Upper lobe of left lung (tissue), 6 donors: ENCODE results near the gene CCDC159. TPM values are rescaled to one million over a fixed set of nuclear protein-coding genes. Genes with fewer than 3 reads are reported as not detected.

Experiments
- ATAC-seq, 2 donors: fragments of 200-7000 bp; cut with Tn5 transposase; one replicate each; pipeline ENCODE4 v1.9.1; 2022; ENCODE audit warnings: mild to moderate bottlenecking in 2 of 2, moderate library complexity in 2 of 2; ENCODE audit not compliant: low FRiP score in 2 of 2
- DNase-seq, 2 donors: peaks; one replicate each; pipeline ENCODE4 v3.0.0-alpha.2; 2019 to 2020
- H3K27ac ChIP-seq, 4 donors: fragments of 200-600 bp; sonication (generic); one replicate each; pipeline ENCODE4 v1.5.1; 2016 to 2019
- H3K27me3 ChIP-seq, 4 donors: fragments of 200-600 bp; sonication (generic); one replicate each; pipeline ENCODE4 v1.5.1; 2017 to 2019
- H3K36me3 ChIP-seq, 4 donors: fragments of 200-600 bp; sonication (generic); one replicate each; pipeline ENCODE4 v1.5.1; 2016 to 2019
- H3K4me1 ChIP-seq, 4 donors: fragments of 200-600 bp; sonication (generic); one replicate each; pipeline ENCODE4 v1.5.1; 2018 to 2019
- H3K4me3 ChIP-seq, 4 donors: fragments of 200-600 bp; sonication (generic); one replicate each; pipeline ENCODE4 v1.5.1; 2017 to 2019; ENCODE audit warnings: mild to moderate bottlenecking in 2 of 4, moderate library complexity in 1 of 4
- H3K9me3 ChIP-seq, 4 donors: fragments of 200-600 bp; sonication (generic); one replicate each; pipeline ENCODE4 v1.5.1; 2018 to 2019
- CTCF ChIP-seq, 6 experiments: fragments of 450-650 bp in 4 of 6; fragments of 200-600 bp in 2 of 6; sonication (generic) in 2 of 6; IDR thresholded peaks; one replicate each; pipeline ENCODE4 v1.5.1; 2016 to 2019; ENCODE audit warnings: antibody characterized with exemption in 6 of 6
- EP300 ChIP-seq, 4 donors: sonication (generic); formaldehyde crosslinking; IDR thresholded peaks; one replicate each; pipeline ENCODE4 v1.5.1; 2017; ENCODE audit warnings: antibody characterized with exemption in 4 of 4, control low read depth in 2 of 4
- POLR2A ChIP-seq, 4 donors: fragments of 450-650 bp; IDR thresholded peaks; one replicate each; pipeline ENCODE4 v1.5.1; 2016 to 2017; ENCODE audit warnings: antibody characterized with exemption in 4 of 4, mild to moderate bottlenecking in 2 of 4
- POLR2AphosphoS5 ChIP-seq, 2 donors: sonication (generic); formaldehyde crosslinking; IDR thresholded peaks; one replicate each; pipeline ENCODE4 v1.5.1; 2017; ENCODE audit warnings: antibody characterized with exemption in 2 of 2
- WGBS, 2 donors: methylation state at CpG; one replicate each; pipeline ENCODE4 v1.1.5; 2017 to 2018; 5-methylcytosine and 5-hydroxymethylcytosine counted together
- total RNA-seq, 6 donors: library from RNA; depleted of rRNA in 4 of 6; stranded (reverse); fragments of >200 nt in 4 of 6; gene quantifications; one replicate each; pipeline versions ENCODE4 v1.1.0 to v1.2.1, GENCODE V29; 2016 to 2021
- donor health status: DM: no; HTN: no; CAD: no; lungs with moderate emphysema.
- donor health status: DM: no; HTN: yes; CAD: no; lungs with severe emphysema.

CCDC159 gene
- total RNA-seq, 6 donors from 2014 or later = 17.5 to 176 (median 33.3) TPM

- 3 to 5% methylated on average over 6 to 39 of the region's 62 CpGs for WGBS, 2 donors
- Histone ChIP-seq H3K9me3 (no peaks in the 10 kb centered on the region), H3K27ac (peak within 1 kb of the TSS; percentile 56 to 96 (median 80)), H3K36me3 (peaks cover 0 to 18% (median 7%) of the 10 kb centered on the region in 4 donors), H3K27me3 (no peaks in the 10 kb centered on the region), H3K4me3 (peak within 1 kb of the TSS; percentile 27 to 67 (median 66)), H3K4me1 (peaks cover 6 to 26% (median 13%) of the 10 kb centered on the region in 4 donors)
- peak in 1 of 6 experiments; percentile 4 for TF ChIP-seq CTCF (IDR thresholded peaks at IDR 0.05)
- TF ChIP-seq EP300 (IDR thresholded peaks at IDR 0.05) = no peak
- TF ChIP-seq POLR2AphosphoS5 (IDR thresholded peaks at IDR 0.05) = peak in 1 of 2 donors; percentile 82
- TF ChIP-seq POLR2A (IDR thresholded peaks at IDR 0.05) = peak in 2 of 4 donors; percentile 34 to 76
- peak; percentile 95 to 97 for DNase-seq
- peak; percentile 93 to 98 for ATAC-seq
Observed at GRCh38 chr19:11355160-11356073, 9.1 kb downstream of the CCDC159 start, which contains the start of gene PLPPR2. Gene PLPPR2, plus strand, starts transcription at chr19:11355432. Its CDS starts 2,242 bp downstream, at chr19:11357674.

GRCh38 chr19:11356074-11356397 lies 9.7 kb downstream of the CCDC159 start:
- no peak for TF ChIP-seq POLR2A (IDR thresholded peaks at IDR 0.05)
- TF ChIP-seq POLR2AphosphoS5 (IDR thresholded peaks at IDR 0.05) = no peak
- TF ChIP-seq CTCF (IDR thresholded peaks at IDR 0.05) = no peak
- no peak for TF ChIP-seq EP300 (IDR thresholded peaks at IDR 0.05)
- WGBS, 2 donors = 85 to 95% methylated on average over 3 to 6 of the region's 6 CpGs
- ATAC-seq (no peak), DNase-seq (no peak)
- Histone ChIP-seq H3K4me3 (peak overlapping the region; percentile 10 to 67 (median 66)), H3K27ac (peak overlapping the region in 3 of 4 donors; percentile 75 to 96 (median 85)), H3K9me3 (no peaks in the 10 kb centered on the region), H3K27me3 (no peaks in the 10 kb centered on the region), H3K4me1 (peaks cover 6 to 26% (median 13%) of the 10 kb centered on the region in 4 donors), H3K36me3 (peaks cover 0 to 19% (median 7%) of the 10 kb centered on the region in 4 donors)

- Histone ChIP-seq H3K4me1 (peaks cover 6 to 26% (median 13%) of the 10 kb centered on the region in 4 donors), H3K4me3 (no peak overlapping the region), H3K27me3 (no peaks in the 10 kb centered on the region), H3K36me3 (peaks cover 0 to 22% (median 8%) of the 10 kb centered on the region in 4 donors), H3K9me3 (no peaks in the 10 kb centered on the region), H3K27ac (no peak overlapping the region)
- WGBS, 2 donors = 81 to 86% methylated on average over 7 to 9 of the region's 11 CpGs
- DNase-seq = no peak
- ATAC-seq = no peak
- TF ChIP-seq CTCF (IDR thresholded peaks at IDR 0.05) = no peak
- no peak for TF ChIP-seq POLR2A (IDR thresholded peaks at IDR 0.05)
Observed at GRCh38 chr19:11356676-11357550, 10.6 kb downstream of the CCDC159 start.

- 88 to 94% methylated on average over 5 to 11 of the region's 11 CpGs for WGBS, 2 donors
- H3K36me3 ChIP-seq = peaks cover 3 to 43% (median 28%) of the 10 kb centered on the region in 4 donors
Observed at GRCh38 chr19:11359421-11359820, 13.1 kb downstream of the CCDC159 start.

More at GRCh38 chr19:11359421-11359820, 13.1 kb downstream of the CCDC159 start:
- no peaks in the 10 kb centered on the region for H3K9me3 ChIP-seq
- ATAC-seq (no peak), DNase-seq (no peak)
- H3K4me3 ChIP-seq = no peak overlapping the region
- peaks cover 6 to 26% (median 13%) of the 10 kb centered on the region in 4 donors for H3K4me1 ChIP-seq
- TF ChIP-seq POLR2A (IDR thresholded peaks at IDR 0.05) (no peak), POLR2AphosphoS5 (IDR thresholded peaks at IDR 0.05) (no peak), CTCF (IDR thresholded peaks at IDR 0.05) (no peak), EP300 (IDR thresholded peaks at IDR 0.05) (no peak)
- H3K27me3 ChIP-seq = no peaks in the 10 kb centered on the region
- H3K27ac ChIP-seq = no peak overlapping the region
